Measurements from ENCODE around the gene ACAT1. TPM values are rescaled to one million over a fixed set of nuclear protein-coding genes. Genes with fewer than 3 reads are reported as not detected.

ACAT1 gene
- total and polyA plus RNA-seq, 2 of the 8 experiments (the other 6 are each of a cell fraction or from before 2014, with no cell fraction given), result 30.4 to 30.9 TPM

DNA sequence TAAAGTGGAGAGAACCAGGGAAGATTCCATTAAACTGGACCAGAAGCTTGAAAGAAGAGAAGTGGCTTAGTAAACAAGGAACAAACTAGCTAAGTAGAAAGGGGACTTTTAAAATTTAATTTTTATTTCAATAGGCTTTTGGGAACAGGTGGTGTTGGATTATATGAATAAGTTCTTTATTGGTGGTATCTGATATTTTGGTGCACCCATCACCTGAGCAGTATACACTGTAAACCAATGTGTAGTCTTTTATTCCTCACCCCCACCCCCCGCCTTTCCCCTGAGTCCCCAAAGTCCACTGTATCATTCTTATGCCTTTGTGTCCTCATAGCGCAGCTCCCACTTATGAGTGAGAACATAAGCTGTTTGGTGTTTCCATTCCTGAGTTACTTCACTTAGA is 7.4 kb downstream of the ACAT1 start:
- H3K18ac ChIP-seq (ENCODE audit: extremely low read depth, low read length), result no peak overlapping the region
- no peak overlapping the region for H2BK5ac ChIP-seq (ENCODE audit: low read depth, low read length)
- H4K20me1 ChIP-seq (replicated peaks in 1 of 2; ENCODE audit: control insufficient read depth in 1 of 2, insufficient read depth in 2 of 2, low read length in 2 of 2), result peaks cover 0 to 1% of the 10 kb centered on the region in 2 experiments
- H3K79me2 ChIP-seq (ENCODE audit: control insufficient read depth in 1 of 2, insufficient read depth in 2 of 2, low read length in 2 of 2), result no peaks in the 10 kb centered on the region; a peak in 1 of 4 replicates
- no peak overlapping the region for H2AK5ac ChIP-seq (ENCODE audit: low read depth, low read length)
- H3K9me3 ChIP-seq (ENCODE audit: insufficient read depth in 2 of 2, low read depth in 1 of 2, low read length in 1 of 2), result no peaks in the 10 kb centered on the region
- no peaks in the 10 kb centered on the region for H3K23me2 ChIP-seq (ENCODE audit: low read depth, low read length)
- no peak overlapping the region for H2AFZ ChIP-seq (ENCODE audit: low read length)
- no peaks in the 10 kb centered on the region for H3K4me1 ChIP-seq (replicated peaks in 1 of 4; ENCODE audit: control insufficient read depth in 3 of 4, insufficient read depth in 4 of 4, low read length in 3 of 4)
- ChIA-PET POLR2A (ENCODE audit: partially characterized antibody) (interaction anchor here (1.0 to 3.3 kb wide), 2 partner anchors 10 to 14 kb away, joined by 3 to 10 read pairs; no protein-coding TSS in a partner anchor), CTCF (ENCODE audit: partially characterized antibody) (interaction anchor here (0.6 to 1.1 kb wide), 3 partner anchors 10 to 102 kb away, joined by 3 to 4 read pairs (median 3); no protein-coding TSS in a partner anchor)
- no peak overlapping the region for H3K4ac ChIP-seq (replicated peaks; ENCODE audit: insufficient read length, low read depth, low read length)
- H3K36me3 ChIP-seq (ENCODE audit: control insufficient read depth in 2 of 4, insufficient read depth in 4 of 4, low read length in 3 of 4), result peaks cover 0 to 2% (median 0%) of the 10 kb centered on the region in 4 experiments; a peak in 1 of 8 replicates
- no peak overlapping the region for H2BK12ac ChIP-seq (ENCODE audit: low read depth, low read length)
- 100% methylated on average over 2 of the region's 2 CpGs; no CpG with 5 or more reads in 1 of the 2 experiments for WGBS, 2 experiments (ENCODE audit: extremely low coverage in 1 of 2, insufficient coverage in 1 of 2, insufficient read length in 1 of 2, insufficient replicate concordance in 2 of 2, low coverage in 1 of 2, low lambda C conversion rate in 2 of 2, missing lambda C conversion rate in 1 of 2)
- no peak for FAIRE-seq
- no peak overlapping the region for H3K14ac ChIP-seq (ENCODE audit: insufficient read length)
- H2BK20ac ChIP-seq (ENCODE audit: low read length), result no peak overlapping the region
- H3K27me3 ChIP-seq (replicated peaks in 1 of 4; ENCODE audit: control insufficient read depth in 3 of 4, extremely low read depth in 1 of 4, insufficient read depth in 3 of 4, low read length in 3 of 4), result no peaks in the 10 kb centered on the region
- no peak overlapping the region for H4K5ac ChIP-seq (ENCODE audit: insufficient read length, low read depth, low read length)
- no peak overlapping the region for H2BK15ac ChIP-seq (ENCODE audit: low read length)
- H3K4me3 ChIP-seq (ENCODE audit: extremely low read depth in 1 of 4, insufficient read depth in 2 of 4, low read depth in 3 of 4, low read length in 4 of 4), result no peak overlapping the region
- DNase-seq (ENCODE audit: low read depth in 1 of 2, low spot score in 2 of 2), result no peak
- H2BK120ac ChIP-seq (replicated peaks; ENCODE audit: low read depth, low read length), result no peak overlapping the region
- no peak overlapping the region for H3K27ac ChIP-seq (ENCODE audit: low read depth, low read length)
- H4K8ac ChIP-seq (ENCODE audit: extremely low read depth, insufficient read depth, low read length), result no peak overlapping the region
- no peak overlapping the region for H3K4me2 ChIP-seq (ENCODE audit: insufficient read depth in 1 of 2, low read depth in 2 of 2, low read length in 2 of 2)
- H3K23ac ChIP-seq (ENCODE audit: insufficient read length), result no peak overlapping the region
- H3K9ac ChIP-seq (replicated peaks in 1 of 4; ENCODE audit: extremely low read depth in 1 of 4, low read depth in 3 of 4, low read length in 3 of 4), result no peak overlapping the region
- no peak overlapping the region for H4K91ac ChIP-seq (replicated peaks; ENCODE audit: insufficient read length, low read length)
- no peak overlapping the region for H3K56ac ChIP-seq (replicated peaks; ENCODE audit: insufficient read length, low read depth, low read length)
- no peaks in the 10 kb centered on the region; the same call in 1 of the 2 replicates for H3K79me1 ChIP-seq (ENCODE audit: low read depth, low read length)
- no peak for TF ChIP-seq TEAD4 (IDR thresholded peaks at IDR 0.05; ENCODE audit: low read depth, low read length)
- TF ChIP-seq RAD21 (IDR thresholded peaks at IDR 0.05 in 1 of 2, conservative IDR thresholded peaks at IDR 0.05 in 1 of 2; ENCODE audit: low read depth in 2 of 2, low read length in 2 of 2), result no peak
- no peak for TF ChIP-seq CTBP2 (IDR thresholded peaks at IDR 0.05; ENCODE audit: borderline replicate concordance, insufficient read depth, insufficient read length, low read length)
- TF ChIP-seq JUN (IDR thresholded peaks at IDR 0.05; ENCODE audit: low read depth, low read length), result no peak
- TF ChIP-seq TAF1 (IDR thresholded peaks at IDR 0.05; ENCODE audit: low read depth, low read length), result no peak
- no peak for TF ChIP-seq SIRT6 (IDR thresholded peaks at IDR 0.05; ENCODE audit: low read length)
- no peak for TF ChIP-seq POLR2AphosphoS5 (IDR thresholded peaks at IDR 0.05; ENCODE audit: low read depth, low read length)
- no peak for TF ChIP-seq POLR2A (IDR thresholded peaks at IDR 0.05; ENCODE audit: control extremely low read depth in 1 of 2, low read depth in 2 of 2, low read length in 2 of 2)
- TF ChIP-seq SRF (IDR thresholded peaks at IDR 0.05; ENCODE audit: low read depth, low read length), result no peak

Data from H1 (cell line).